Endometrial microvascular endothelial cells (primary cell): ENCODE data around the gene RNASE11. TPM values are rescaled to one million over a fixed set of nuclear protein-coding genes. Genes with fewer than 3 reads are reported as not detected.
"Not testable (repeated sequence)": the region's sequence is repeated elsewhere in the genome, so short reads cannot be mapped to it uniquely, and the experiment has no call there.

Experiments used
- in situ Hi-C: cut with HindIII; loops from 2 replicates; pipeline ENCODE4 v1.10.0; 2017; ENCODE audit warnings: low sequenced_read_pairs, low pct_unique_long_range_greater_than_20kb; ENCODE audit errors: inconsistent ontology term
- total RNA-seq: library from RNA; depleted of rRNA; stranded (reverse); fragments of >200 nt; gene quantifications from one replicate; pipeline ENCODE4 v1.2.3, GENCODE V29; 2015; ENCODE audit errors: inconsistent ontology term

RNASE11 gene
- total RNA-seq = not detected

GRCh38 chr14:20587489-20588154 lies at the start of gene RNASE11:
TSS of gene RNASE11 (minus strand) at chr14:20588001.
- in situ Hi-C loops = no loop called here

GRCh38 chr14:20632831-20633691 lies 45.3 kb upstream of the RNASE11 start:
- in situ Hi-C loops = no loop called here

GRCh38 chr14:20632448-20632830 lies 44.6 kb upstream of the RNASE11 start:
- in situ Hi-C loops = no loop called here

GRCh38 chr14:20631880-20632389 lies 44.1 kb upstream of the RNASE11 start:
- in situ Hi-C loops = no loop called here

- in situ Hi-C loops = no loop called here
These were observed 43.5 kb upstream of the RNASE11 start for GRCh38 chr14:20631023-20631879.

GRCh38 chr14:20630340-20631022 lies 42.7 kb upstream of the RNASE11 start:
- in situ Hi-C loops = no loop called here

GRCh38 chr14:20628063-20628854 lies 40.5 kb upstream of the RNASE11 start:
- in situ Hi-C loops = no loop called here

- in situ Hi-C loops = no loop called here
These were observed 39.7 kb upstream of the RNASE11 start for GRCh38 chr14:20627346-20628027.

- in situ Hi-C loops = no loop called here
These were observed 38.5 kb upstream of the RNASE11 start for GRCh38 chr14:20626274-20626673.

- in situ Hi-C loops = no loop called here
These were observed 36.8 kb upstream of the RNASE11 start for GRCh38 chr14:20624495-20625070.

GRCh38 chr14:20623798-20624197 lies 36.0 kb upstream of the RNASE11 start:
- in situ Hi-C loops = no loop called here

- in situ Hi-C loops = no loop called here
These were observed 35.1 kb upstream of the RNASE11 start for GRCh38 chr14:20622816-20623291.

- in situ Hi-C loops = no loop called here
These were observed 33.1 kb upstream of the RNASE11 start for GRCh38 chr14:20620798-20621478.

GRCh38 chr14:20619688-20620087 lies 31.9 kb upstream of the RNASE11 start:
- in situ Hi-C loops = not testable (repeated sequence)

GRCh38 chr14:20618271-20618749 lies 30.5 kb upstream of the RNASE11 start:
- in situ Hi-C loops = no loop called here
